DND-41 (cell line): ENCODE results near the gene C4BPB.

Experiments used
- ATAC-seq: fragments of 200-7000 bp; cut with Tn5 transposase; 3 replicates; pipeline ENCODE4 v1.9.1; 2021; ENCODE audit warnings: low read depth; ENCODE audit not compliant: insufficient read depth
- DNase-seq: peaks from one replicate; pipeline ENCODE4 v3.0.0-alpha.2; 2020
- H2AFZ ChIP-seq: 2 replicates; pipeline ENCODE4 v1.6.0; 2012; ENCODE audit warnings: low read depth, low read length
- H3K27ac ChIP-seq: 2 replicates; pipeline ENCODE4 v1.5.1; 2012; ENCODE audit warnings: low read length, inconsistent platforms
- H3K27me3 ChIP-seq: fragments of 200-600 bp; sonication (generic); 2 replicates; pipeline ENCODE4 v1.6.0; 2012; ENCODE audit warnings: low read length, mild to moderate bottlenecking, inconsistent platforms; ENCODE audit not compliant: insufficient read depth, poor library complexity
- H3K36me3 ChIP-seq: 2 replicates; pipeline ENCODE4 v1.5.1; 2012; ENCODE audit warnings: low read length, inconsistent platforms; ENCODE audit not compliant: insufficient read depth
- H3K4me1 ChIP-seq: 2 replicates; pipeline ENCODE4 v1.5.1; 2012; ENCODE audit warnings: mild to moderate bottlenecking, low read length; ENCODE audit not compliant: insufficient read depth
- H3K4me2 ChIP-seq: 2 replicates; pipeline ENCODE4 v1.6.0; 2012; ENCODE audit warnings: mild to moderate bottlenecking, moderate library complexity, low read length, inconsistent platforms; ENCODE audit not compliant: insufficient read depth
- H3K4me3 ChIP-seq, 2 experiments: fragments of 200-600 bp in 1 of 2; shearing (Covaris generic) in 1 of 2; 2 replicates each; pipeline ENCODE4 v1.5.1; 2012 to 2016; ENCODE audit warnings: inconsistent platforms in 2 of 2, low read length in 2 of 2, mild to moderate bottlenecking in 2 of 2, low read depth in 1 of 2, moderate library complexity in 1 of 2
- H3K79me2 ChIP-seq: 2 replicates; pipeline ENCODE4 v1.6.0; 2012; ENCODE audit warnings: low read length, inconsistent platforms; ENCODE audit not compliant: insufficient read depth
- H3K9ac ChIP-seq: 2 replicates; pipeline ENCODE4 v1.6.0; 2012; ENCODE audit warnings: low read depth, mild to moderate bottlenecking, inconsistent platforms, low read length, moderate library complexity
- H3K9me3 ChIP-seq: 2 replicates; pipeline ENCODE4 v1.5.1; 2012; ENCODE audit warnings: low read length, moderate library complexity, mild to moderate bottlenecking, inconsistent platforms; ENCODE audit not compliant: insufficient read depth, severe bottlenecking
- H4K20me1 ChIP-seq: 2 replicates; pipeline ENCODE4 v1.6.0; 2012; ENCODE audit warnings: low read length; ENCODE audit not compliant: insufficient read depth
- EZH2 ChIP-seq: IDR thresholded peaks from 3 replicates; pipeline ENCODE4 v1.6.1; 2012; ENCODE audit warnings: borderline replicate concordance, low read depth, mild to moderate bottlenecking, moderate library complexity, low read length, inconsistent platforms; ENCODE audit not compliant: severe bottlenecking
- TF ChIP-seq, protein P1 (sequence below): IDR thresholded peaks from 2 replicates; pipeline ENCODE4 v1.5.1; 2012; ENCODE audit warnings: borderline replicate concordance, low read length, moderate library complexity, mild to moderate bottlenecking; ENCODE audit not compliant: poor library complexity, severe bottlenecking; ENCODE audit errors: extremely low read depth

Gene C4BPB

DNA sequence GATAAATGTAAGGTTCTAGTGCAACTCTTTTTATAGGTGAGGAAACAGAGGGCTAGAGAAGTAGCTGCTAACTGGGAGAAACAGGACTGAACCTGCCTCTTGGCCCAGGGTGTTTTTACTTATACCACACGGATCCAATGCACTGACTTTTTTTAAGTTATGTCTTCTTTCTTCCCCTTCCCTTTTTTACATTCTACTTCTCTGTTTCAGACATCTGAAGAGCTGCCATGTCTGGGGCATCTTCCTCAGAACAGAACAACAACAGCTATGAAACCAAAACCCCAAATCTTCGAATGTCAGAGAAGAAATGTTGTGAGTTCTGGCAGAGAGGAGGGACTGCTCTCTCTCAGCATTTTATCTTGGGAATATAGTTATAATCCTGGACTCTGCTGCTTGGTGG is 34.2 kb upstream of the C4BPB start:
- H3K9ac ChIP-seq: no peak overlapping the region
- H3K4me1 ChIP-seq: peaks cover 32% of the 10 kb centered on the region
- H4K20me1 ChIP-seq: no peaks in the 10 kb centered on the region
- peaks cover 9% of the 10 kb centered on the region for H3K27me3 ChIP-seq
- H3K79me2 ChIP-seq: peaks cover 12% of the 10 kb centered on the region
- no peak overlapping the region for H3K4me3 ChIP-seq
- no peak for TF ChIP-seq EZH2
- TF ChIP-seq, protein P1, sequence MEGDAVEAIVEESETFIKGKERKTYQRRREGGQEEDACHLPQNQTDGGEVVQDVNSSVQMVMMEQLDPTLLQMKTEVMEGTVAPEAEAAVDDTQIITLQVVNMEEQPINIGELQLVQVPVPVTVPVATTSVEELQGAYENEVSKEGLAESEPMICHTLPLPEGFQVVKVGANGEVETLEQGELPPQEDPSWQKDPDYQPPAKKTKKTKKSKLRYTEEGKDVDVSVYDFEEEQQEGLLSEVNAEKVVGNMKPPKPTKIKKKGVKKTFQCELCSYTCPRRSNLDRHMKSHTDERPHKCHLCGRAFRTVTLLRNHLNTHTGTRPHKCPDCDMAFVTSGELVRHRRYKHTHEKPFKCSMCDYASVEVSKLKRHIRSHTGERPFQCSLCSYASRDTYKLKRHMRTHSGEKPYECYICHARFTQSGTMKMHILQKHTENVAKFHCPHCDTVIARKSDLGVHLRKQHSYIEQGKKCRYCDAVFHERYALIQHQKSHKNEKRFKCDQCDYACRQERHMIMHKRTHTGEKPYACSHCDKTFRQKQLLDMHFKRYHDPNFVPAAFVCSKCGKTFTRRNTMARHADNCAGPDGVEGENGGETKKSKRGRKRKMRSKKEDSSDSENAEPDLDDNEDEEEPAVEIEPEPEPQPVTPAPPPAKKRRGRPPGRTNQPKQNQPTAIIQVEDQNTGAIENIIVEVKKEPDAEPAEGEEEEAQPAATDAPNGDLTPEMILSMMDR: no peak
- ATAC-seq: no peak
- H3K27ac ChIP-seq: no peak overlapping the region
- H2AFZ ChIP-seq: no peak overlapping the region
- H3K9me3 ChIP-seq: no peaks in the 10 kb centered on the region
- no peak for DNase-seq
- H3K4me2 ChIP-seq: no peak overlapping the region
- no peaks in the 10 kb centered on the region; the same call in 1 of the 2 replicates for H3K36me3 ChIP-seq

DNA sequence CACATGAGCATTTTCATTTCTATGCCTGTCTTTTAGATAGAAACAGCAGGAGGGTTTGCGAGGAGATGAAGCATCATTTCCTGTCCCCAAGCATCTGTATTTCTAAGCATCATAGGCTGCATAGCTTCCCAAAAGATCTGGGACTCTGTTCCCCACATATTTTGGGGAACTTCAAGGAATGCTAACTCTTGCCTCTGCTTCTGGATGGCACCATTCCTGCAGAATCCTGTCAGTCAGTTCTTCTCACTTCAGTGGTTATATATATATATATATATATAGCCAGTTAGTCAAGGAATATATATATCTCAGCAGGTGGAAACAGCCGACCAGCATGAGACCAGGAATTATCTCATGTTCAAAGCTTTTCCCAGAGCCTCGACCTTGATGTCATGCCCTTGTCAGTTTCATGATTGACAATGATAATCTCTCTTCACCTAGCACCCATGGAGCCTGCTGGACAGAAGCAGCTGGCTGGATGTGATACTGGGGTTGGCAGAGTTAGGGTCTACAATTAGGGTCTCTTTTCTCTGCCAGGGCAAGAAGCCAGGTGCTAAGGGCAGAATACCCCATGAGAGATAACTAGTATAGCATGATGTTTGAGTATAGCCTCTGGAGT is 33.2 kb upstream of the C4BPB start:
- ATAC-seq: no peak
- Histone ChIP-seq H3K9ac (no peak overlapping the region), H3K9me3 (no peaks in the 10 kb centered on the region), H3K4me1 (peaks cover 28% of the 10 kb centered on the region), H3K79me2 (peaks cover 3% of the 10 kb centered on the region), H3K36me3 (no peaks in the 10 kb centered on the region), H3K4me2 (no peak overlapping the region), H3K27ac (no peak overlapping the region), H2AFZ (no peak overlapping the region), H3K27me3 (peaks cover 9% of the 10 kb centered on the region), H4K20me1 (no peaks in the 10 kb centered on the region), H3K4me3 (no peak overlapping the region)
- TF ChIP-seq, protein P1: no peak
- no peak for TF ChIP-seq EZH2
- no peak for DNase-seq

DNA sequence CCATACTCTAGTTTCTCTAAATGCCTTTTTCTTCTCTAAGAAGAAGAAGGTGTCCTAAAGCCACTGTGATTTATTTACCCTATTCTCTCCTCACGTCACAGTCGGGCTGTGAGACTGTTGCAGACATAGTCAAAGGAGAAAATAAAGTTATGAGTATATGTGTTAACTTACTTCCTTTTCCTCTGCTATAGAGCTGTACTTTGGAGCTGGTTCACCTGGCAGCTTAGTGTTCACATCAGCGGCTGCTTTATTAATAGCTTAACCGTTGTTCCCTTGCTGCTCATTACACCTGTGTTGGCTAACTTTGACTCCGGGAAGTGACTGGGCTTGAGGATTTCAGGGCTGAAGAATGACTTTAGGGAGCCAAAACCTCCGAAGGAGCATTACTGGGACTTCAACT is 32.0 kb upstream of the C4BPB start:
- Histone ChIP-seq H2AFZ (no peak overlapping the region), H3K79me2 (no peaks in the 10 kb centered on the region), H4K20me1 (no peaks in the 10 kb centered on the region), H3K9me3 (no peaks in the 10 kb centered on the region), H3K4me3 (no peak overlapping the region), H3K9ac (no peak overlapping the region), H3K27ac (no peak overlapping the region), H3K36me3 (no peaks in the 10 kb centered on the region), H3K4me1 (peaks cover 20% of the 10 kb centered on the region), H3K27me3 (peaks cover 9% of the 10 kb centered on the region), H3K4me2 (no peak overlapping the region)
- TF ChIP-seq, protein P1: no peak
- TF ChIP-seq EZH2: no peak
- ATAC-seq: no peak
- no peak for DNase-seq

DNA sequence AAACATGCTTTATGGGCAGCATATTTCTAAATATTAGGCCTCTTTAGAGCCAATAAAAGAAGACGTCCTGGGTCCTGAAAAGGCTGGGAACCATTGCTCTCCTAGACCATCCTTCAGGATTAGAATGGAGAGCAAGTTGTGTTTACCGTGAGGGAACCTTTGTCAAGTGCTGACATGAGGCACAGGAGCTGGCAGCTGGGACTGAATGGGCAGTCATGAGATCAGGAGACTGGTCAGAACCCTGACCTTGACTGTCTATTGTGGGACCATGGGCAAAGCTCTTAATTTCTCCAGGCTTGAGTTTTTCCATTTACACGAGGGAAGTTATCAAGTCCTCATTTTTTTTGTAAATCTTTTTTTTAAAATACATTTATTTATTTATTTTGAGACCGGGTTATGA is 30.4 kb upstream of the C4BPB start:
- Histone ChIP-seq H3K9ac (no peak overlapping the region), H3K4me3 (no peak overlapping the region), H3K36me3 (no peaks in the 10 kb centered on the region), H3K9me3 (no peaks in the 10 kb centered on the region), H3K79me2 (no peaks in the 10 kb centered on the region), H3K4me1 (peaks cover 4% of the 10 kb centered on the region), H2AFZ (no peak overlapping the region), H3K27me3 (peaks cover 4% of the 10 kb centered on the region), H3K27ac (no peak overlapping the region), H4K20me1 (no peaks in the 10 kb centered on the region), H3K4me2 (no peak overlapping the region)
- ATAC-seq (no peak), DNase-seq (no peak)
- TF ChIP-seq EZH2: no peak
- TF ChIP-seq, protein P1: no peak
